ENCODE results near the gene FGF8.
A peak's percentile ranks its signal among the peaks of the same experiment; 100 is the strongest.
"Not testable (repeated sequence)": the region's sequence is repeated elsewhere in the genome, so short reads cannot be mapped to it uniquely, and the experiment has no call there.

FGF8 gene, protein sequence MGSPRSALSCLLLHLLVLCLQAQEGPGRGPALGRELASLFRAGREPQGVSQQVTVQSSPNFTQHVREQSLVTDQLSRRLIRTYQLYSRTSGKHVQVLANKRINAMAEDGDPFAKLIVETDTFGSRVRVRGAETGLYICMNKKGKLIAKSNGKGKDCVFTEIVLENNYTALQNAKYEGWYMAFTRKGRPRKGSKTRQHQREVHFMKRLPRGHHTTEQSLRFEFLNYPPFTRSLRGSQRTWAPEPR

DNA sequence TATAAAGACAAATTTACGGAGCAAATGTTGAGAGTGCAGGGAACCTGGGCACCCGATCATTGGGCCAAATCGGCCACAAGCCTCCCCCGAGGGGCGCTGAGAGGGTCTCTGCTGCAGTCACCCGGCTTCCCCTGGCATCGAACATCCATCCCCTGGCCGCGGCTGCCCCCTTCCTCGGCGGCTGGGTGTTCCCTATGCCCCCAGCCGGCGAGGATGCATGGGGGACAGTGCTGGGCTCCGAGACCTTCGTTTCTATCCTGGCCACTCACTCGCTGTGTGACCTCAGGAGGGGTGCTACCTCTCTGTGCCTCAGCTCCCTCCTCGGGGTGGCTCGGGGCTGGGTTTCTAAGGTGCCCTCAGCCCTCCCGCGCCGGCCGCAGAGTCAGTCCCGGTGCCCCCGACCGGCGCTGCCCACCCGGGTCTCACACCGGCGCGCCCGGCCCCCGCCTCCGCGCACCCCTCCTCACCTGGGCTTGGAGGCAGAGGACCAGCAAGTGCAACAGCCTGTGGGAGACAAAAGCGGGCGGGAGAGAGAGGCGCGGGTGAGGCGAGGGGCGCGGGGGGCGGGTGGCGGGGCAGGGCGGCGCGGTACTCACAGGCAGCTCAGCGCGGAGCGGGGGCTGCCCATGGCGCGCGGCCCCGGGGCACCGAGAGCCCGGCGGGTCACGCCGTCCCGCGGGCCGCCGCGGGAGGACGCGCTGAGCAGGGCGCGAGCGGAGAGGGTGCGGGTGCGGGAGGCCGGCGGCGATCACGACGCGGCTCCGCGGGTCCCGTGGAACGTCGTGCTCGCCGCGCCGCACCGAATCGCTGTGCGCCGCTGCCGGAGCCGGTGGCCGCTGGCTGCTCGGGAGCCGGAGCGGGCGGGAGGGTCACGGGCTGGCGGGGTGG, at the start of gene FGF8:
FGF8 (minus strand) TSS at position 842 of the 888 bp plus-strand sequence; CDS start at position 628, 214 bp downstream.
- no peak for DNase-seq

DNA sequence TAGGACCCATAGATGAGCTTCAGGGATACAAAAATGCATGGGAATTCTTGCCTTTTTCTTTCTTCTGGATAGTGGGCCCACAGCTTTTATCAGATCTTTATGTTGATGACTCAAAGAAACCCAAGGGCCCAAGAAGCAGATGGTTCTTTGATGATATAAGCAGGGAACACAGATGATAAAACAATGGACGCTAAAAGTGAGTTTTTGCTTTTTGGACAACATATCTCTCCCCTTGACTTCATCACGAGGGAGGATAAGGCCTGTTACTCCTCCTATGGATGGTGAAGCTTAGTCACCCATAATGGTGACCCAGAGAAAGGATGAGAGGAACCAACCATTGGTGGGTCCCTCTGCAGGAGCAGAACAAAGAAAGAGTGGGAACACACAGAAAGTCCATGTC, 48.8 kb upstream of the FGF8 start:
- no peak for DNase-seq

DNA sequence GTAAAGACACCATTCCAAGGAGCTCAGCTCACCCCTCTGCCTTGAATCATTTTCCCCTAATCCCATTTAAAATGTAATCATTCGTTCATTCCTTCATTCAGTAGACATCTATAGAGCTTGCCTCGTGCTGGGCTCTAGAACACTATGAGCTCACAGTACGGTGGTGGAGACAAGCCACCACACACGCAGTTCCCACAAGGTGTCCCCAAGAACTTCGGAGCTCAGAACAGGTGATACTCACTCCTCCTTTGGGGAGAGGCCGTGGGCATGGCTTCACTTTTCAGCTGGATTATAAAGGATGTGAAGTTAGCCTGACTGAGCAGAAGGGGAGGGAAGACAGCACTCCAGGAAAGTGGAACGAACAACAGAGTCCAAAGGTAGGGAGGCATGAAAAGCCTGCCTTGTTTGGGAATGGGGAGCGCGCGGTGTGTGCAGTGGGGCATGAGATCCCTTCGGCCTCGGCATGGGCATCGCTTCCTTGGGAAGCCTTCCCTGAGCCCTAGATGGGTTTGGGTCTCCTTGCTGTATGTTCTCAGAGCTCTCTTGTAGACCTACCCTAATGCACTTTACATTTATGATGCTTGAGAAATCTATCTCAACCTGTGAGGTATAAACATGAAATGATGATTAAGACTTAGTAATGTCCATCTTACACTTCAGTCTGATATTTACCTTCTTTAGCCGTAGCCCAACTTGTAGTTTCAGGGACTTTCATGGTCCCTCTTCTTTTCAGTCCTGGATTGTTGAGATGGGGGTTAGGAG, 43.1 kb upstream of the FGF8 start:
- DNase-seq = peak; percentile 12 to 56

DNA sequence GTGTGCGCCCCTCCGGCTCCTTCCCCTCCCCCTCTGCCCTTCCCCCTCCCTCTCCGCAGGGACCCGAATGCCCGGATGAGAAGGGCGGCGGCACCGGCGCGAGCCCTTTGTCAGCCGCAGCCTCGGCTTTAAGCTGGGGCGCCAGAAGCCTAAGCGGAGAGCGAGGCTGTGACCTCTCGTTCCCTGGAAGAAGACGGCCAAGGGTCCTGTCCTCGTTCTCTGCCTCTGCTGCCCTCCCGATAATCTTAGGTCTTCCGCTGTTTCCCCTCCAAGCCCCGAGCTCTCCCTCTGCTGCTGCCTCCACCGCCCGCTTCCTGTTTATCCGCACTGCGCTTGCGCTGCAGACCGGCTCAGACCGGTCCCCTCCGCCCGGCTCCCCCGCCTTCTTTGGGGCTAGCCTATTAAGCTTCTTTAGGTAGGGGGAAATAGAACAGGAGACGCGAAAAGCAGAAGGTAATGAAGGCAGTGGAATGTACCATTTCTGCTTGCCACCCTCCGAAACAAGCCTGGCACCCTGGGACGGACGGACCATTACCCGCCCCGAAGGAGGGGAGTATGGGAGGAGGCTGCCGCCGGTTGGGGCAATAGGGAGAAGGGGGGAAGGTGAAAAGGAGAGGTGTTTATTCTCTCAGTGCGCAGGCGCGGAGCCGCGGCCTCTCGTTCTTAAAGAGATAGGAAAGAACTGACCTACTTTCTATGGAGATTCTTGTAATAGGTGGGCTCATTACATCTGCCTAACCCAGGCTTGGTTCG, 42.4 kb upstream of the FGF8 start, which contains the start of gene OGA:
OGA (minus strand) TSS at position 326 of the 753 bp plus-strand sequence. CDS start 422 bp downstream, outside the sequence.
- DNase-seq = peak; percentile 98

DNA sequence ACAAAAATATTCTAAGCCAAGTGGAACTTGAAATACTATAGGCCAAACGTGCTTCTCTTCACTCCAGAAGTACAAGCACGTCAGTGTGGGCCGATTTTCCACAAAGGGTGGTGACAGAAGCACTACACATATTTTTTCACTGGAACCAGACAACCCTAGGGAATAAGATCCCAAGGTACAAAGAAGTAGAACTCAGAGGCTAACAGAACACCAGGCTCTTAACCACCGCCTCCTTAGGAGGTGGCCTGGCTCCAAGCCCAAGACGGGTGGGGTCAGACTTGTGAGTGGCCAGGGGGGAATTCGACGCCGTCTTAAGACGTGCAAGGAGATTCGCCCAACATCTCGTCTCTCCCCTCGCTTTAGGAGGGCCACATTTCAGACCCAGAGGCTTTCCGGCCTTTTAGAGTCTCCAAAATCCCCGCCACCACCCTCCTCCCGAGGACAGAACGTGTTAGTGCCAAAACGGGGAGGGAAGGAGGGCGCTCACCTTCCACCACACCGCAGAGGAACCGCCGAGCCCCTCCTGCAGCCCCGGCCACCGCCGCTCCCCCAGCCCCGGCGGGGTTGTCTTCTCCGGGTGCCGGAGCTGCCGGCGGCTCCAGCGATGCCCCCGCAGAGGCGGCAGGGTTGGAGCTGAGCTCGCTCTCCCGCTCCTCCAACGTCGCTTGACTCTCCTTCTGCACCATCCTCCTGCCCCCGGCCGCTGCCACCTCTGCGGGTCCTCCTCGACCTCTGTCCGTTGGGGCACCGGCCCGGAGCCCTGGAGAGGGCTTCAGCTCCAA, 41.6 kb upstream of the FGF8 start:
- DNase-seq = peak in 1 of 2 experiments; percentile 19

DNA sequence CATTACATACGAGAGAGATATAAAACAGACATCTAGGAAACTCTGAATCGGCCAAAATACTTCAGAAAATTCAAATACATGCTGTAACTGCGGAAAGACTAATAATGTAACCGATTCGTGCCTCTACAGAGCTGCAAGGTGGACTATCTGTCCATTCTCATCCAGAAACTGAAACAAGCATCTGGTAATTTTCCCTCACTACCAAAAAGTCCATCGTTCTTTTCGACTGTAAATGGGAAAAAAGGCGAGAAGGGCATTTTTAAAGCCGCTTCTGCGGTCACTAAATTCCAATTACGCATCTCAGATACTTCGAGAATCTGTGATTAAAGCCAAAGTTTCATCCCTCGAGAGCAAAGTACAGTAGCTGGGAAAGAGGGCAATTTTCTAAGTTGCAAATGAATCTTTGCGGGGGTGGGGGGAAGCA, 41.0 kb upstream of the FGF8 start:
- DNase-seq = no peak

DNA sequence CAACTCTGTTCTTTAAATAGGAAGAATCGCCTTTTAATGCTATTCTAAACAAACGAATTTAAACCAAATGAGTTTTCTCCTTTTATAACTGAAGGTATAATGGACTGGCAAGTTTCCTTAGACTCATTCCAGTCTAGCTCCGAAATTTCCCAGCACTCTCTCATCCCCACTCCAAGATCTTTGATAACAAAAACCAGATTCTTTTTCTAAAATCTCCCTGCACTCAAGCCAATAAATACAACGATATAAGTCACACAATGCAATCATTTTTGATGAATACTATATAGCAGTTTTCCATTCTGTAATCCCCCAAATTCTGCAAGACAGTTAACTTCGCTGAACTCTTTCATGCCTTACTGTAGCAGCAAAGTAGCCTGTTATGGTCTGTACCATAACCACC, 40.5 kb upstream of the FGF8 start:
- no peak for DNase-seq

DNA sequence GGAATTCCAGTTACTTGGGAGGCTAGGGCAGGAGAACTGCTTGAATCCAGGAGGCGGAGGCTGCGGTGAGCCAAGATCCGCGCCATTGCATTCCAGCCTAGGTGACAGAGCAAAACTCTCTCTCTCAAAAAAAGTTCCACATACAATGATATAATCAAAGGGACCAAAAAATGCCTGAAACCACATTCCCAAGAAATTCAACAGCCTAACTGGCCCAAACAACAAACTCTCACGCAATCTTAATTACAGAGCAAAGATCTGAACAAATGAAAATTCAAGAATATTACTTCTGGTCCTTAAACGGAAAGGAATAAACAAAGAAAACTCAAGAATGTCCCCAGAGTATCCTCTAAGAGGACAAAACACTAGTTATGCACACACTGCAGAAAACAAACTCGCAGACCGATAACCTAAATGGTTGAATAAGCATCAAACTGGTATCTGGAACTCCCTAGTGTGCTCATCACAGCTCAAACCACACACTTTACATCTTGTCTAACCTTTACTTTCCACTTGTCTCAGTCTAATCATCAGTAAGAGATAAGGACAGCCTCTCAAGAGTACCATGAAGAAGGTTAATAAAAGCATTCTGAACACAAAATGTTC, 38.7 kb upstream of the FGF8 start:
- DNase-seq = no peak

DNA sequence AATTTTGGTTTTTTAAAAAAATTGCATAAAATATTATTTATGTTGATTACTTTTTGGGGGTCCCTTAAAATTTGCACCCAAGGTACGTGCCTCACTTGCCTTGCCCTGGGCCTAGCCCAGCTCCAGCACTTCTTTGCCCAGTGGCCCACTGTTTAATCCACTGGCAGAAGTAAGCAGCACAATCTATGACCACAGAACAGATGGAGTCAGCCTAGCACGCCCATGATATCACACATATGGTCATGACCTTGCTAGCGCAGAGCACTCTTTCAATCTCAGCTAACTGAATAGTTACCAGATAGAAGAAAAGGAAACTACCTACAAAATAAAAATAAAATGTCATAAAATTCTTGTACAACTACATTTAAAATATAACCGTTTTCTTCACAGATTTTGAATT, 36.7 kb upstream of the FGF8 start:
- DNase-seq = no peak

DNA sequence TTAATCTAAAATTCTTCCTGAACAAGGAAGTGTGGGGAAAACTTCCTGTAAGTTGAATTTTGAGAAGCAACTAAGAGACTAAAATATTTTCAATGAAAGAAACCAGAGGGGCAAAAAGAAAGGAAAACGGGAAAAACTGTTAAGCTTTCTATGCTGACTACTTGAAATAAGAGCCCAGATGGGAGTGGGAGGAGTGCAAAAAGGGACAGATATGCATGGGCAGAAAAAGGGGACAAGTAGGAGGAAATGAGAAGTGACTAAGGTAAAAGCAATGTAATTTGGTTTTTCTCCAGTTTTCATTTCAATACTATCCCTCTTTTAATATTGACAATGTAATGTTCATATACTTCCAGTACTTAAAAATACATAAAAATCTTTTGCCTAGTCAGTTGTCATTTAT, 31.2 kb upstream of the FGF8 start:
- DNase-seq = no peak

DNA sequence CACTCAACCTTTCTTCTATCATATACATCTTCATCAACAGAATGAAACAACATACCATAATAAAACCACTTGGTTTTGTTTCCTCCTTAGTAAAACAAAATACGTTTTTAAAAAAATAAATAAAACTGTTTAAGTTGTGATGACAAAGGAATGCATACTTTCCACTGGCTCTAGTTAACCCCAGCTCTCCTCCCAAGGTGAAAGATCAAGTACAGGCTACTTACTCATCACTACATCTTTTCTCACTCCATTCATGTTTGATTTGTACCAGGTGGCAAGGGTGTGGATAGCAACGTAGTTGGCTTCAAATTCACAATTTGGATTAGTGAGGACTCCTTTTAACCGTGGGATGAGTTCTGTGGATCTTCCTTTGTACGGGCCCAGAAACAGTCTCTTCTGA, 27.6 kb upstream of the FGF8 start:
- DNase-seq = no peak

DNA sequence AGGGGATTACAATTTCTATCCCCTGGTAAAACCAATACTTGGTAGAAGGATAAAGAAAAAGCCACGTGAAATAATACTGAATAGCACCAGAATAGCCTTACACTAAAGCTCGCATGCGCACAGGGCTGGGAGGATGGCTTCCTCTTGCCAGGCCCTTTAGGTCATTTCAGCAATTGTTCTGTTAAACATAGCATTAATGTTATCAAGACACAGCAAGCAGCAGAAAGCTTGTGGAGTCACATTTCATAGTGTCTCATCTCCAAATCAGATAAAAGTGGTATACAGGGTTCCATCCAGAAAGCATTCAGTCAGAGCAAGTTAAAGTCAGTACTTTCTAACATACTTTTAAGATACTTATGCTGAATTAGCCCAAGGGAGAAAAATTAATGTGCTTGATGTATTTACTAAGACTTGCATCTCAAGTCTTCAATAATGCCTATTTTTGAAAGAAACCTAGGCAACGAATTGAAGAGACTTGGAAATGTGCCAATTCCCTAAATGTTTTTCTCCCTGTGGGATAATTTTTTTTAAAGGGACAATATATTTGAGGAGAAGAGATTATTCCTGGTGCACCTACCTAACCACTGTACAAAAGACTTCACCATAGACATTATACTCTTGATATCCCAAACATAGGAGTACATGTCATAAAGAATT, 21.6 kb upstream of the FGF8 start:
- DNase-seq = no peak

DNA sequence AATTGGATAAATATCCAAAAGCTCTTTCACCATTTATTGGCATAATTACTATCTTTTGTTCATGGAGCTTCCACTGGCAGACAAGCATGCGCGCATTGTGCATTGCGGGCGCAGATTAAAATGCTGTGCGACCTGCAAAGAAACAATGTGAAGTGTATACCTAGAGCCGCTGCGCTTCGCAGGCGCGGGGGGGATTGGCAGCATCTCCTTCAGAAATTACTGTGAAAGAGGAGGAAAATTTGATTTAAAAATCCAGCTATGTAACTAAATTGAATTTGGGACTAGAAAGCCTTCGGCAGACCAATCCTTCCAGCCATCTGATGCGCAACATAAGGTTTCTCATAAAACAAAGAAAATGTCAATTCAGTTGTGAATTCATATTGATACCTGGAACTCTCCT, 17.6 kb upstream of the FGF8 start:
- DNase-seq = no peak

DNA sequence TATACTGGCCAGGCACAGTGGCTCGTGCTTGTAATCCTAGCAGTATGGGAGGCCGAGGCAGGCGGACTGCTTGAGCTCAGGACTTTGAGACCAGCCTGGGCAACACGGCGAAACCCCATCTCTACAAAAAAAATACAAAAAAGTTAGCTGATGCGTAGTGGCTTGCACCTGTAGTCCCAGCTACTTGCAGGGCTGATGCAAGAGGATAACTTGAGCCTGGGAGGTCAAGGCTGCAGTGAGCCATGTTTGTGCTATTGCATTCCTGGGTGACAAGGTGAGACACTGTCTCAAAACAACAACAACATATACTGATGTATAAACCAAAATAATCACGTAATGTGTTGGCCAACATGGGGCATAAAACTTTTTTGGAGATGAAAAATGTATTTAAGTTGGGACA, 13.8 kb upstream of the FGF8 start:
- no peak for DNase-seq

DNA sequence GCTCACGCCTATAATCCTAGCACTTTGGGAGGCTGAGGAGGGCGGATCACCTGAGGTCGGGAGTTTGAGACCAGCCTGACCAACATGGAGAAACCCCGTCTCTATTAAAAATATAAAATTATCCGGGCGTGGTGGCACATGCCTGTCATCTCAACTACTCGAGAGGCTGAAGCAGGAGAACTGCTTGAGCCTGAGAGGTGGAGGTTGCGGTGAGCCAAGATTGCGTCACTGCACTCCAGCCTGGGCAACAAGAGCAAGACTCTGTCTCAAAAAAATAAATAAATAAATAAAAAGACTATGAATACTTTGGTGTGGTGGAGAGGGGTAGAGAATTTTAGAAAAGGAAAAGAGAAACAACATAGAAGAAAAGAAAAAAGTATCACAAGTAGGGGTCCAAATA, 13.3 kb upstream of the FGF8 start:
- not testable (repeated sequence) for DNase-seq

DNA sequence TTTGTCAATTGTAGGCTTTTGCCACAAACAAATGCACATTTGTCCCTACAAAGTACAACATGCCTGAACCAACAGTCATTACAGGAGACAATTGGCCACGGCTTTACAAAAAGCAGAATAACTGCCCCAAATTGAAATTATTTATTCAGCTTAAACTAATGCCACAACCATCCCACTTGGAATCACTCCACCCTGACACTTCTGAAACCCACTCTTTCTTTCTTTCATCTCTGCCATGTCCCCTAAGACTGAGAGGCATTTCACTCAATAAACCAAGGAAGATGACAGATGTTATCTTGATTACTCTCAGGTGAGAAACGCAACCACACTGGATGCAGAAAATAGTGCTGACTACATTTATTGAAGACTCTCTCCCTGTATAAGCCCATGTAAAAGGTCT, 9.9 kb upstream of the FGF8 start:
- no peak for DNase-seq

DNA sequence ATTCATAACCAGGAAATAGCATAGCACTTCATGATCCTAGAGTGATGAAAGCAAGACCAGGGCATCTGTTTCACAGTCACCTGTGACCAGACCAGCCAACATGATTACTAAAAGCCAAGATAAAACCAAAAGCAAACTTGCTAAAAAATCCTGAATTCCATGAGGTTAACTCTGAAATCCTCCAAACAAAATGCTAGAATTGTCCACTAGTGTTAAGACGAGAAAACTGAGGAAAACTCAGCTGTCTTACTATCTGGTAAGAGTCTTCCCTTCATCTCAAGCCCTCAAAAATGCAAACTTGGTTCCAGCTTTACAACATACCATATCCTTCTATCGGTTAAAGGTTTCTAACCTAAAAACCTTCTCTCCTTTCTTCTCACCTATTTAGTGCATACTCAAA, 8.6 kb upstream of the FGF8 start:
- no peak for DNase-seq

DNA sequence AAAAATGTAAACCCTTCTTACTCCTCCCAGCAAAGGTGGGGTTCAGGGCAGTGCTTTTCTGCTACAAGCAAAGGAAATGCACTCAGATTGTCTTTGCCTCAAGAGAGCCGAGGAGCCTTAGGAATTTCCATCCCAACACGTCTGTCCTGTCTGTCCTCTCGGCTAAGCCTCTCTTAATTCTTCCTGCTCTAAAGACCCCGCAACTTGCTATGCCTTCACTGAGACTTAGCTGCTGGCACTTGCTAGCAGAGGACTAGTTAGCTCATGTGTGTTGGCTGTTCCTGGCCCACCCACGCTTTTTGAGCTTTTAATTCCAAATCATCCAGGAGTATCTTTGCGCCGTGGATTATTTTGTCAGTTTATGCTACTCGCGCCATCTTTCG, 7.8 kb upstream of the FGF8 start:
- DNase-seq = no peak

DNA sequence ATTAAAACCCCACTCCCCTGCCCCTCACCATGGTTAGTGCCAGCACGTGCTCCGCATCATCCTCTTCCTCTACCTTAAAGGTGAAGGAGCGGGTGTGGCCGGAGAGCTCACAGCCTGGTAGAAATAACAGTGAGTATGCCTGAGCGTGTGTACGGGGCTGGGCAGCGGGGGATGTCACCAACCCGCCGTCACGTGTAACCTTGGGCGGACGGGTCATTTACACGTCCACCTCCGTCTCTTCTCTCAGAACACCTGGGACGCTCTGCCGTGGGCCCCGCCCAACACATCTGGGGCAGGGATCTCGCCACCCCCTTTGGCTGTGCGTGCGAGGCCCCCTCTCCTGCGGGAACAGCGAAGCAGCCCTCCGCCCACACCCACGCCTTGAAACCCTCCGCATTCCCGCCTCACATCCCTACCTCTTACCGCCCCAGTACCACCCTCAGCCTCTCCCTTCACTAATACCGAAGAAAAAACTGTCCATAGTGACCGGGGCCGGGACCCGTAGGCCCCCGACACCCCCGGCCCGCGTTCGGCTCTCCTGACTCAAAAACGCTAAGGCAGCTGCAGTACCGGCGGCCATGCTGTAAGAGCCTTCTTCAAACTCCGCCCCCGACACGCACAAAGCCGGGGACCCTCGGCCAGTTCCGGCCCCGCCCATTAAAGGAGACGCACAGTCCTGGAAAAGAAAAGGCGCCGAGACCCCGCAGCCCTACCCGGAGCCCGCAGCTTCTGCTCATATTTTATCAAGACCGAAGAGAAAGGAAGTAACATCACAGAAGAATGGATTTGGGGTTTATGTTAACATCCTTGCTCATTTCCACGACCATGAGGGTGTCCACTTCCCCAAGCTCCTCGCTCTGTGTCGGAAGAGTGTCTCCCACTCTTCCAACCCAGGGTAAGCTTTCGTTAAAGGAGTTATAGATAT, 7.2 kb upstream of the FGF8 start, which contains the start of gene NPM3:
NPM3 (minus strand) TSS at position 636 of the 925 bp plus-strand sequence; CDS start at position 580, 56 bp downstream.
- peak; percentile 55 to 77 for DNase-seq

Measured in NCI-H2081 (cell line).